Measurements from ENCODE around the gene FKBP5.

GRCh38 chr6:35553315-35553714, 135.4 kb downstream of the FKBP5 start:
- no peak for TF ChIP-seq POLR2A (IDR thresholded peaks at IDR 0.05)
- TF ChIP-seq, protein P1, sequence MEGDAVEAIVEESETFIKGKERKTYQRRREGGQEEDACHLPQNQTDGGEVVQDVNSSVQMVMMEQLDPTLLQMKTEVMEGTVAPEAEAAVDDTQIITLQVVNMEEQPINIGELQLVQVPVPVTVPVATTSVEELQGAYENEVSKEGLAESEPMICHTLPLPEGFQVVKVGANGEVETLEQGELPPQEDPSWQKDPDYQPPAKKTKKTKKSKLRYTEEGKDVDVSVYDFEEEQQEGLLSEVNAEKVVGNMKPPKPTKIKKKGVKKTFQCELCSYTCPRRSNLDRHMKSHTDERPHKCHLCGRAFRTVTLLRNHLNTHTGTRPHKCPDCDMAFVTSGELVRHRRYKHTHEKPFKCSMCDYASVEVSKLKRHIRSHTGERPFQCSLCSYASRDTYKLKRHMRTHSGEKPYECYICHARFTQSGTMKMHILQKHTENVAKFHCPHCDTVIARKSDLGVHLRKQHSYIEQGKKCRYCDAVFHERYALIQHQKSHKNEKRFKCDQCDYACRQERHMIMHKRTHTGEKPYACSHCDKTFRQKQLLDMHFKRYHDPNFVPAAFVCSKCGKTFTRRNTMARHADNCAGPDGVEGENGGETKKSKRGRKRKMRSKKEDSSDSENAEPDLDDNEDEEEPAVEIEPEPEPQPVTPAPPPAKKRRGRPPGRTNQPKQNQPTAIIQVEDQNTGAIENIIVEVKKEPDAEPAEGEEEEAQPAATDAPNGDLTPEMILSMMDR (IDR thresholded peaks at IDR 0.05): no peak

Measured in tibial nerve (tissue), 3 donors.